Measurements from ENCODE around the gene KCNH6.

KCNH6 gene

DNA sequence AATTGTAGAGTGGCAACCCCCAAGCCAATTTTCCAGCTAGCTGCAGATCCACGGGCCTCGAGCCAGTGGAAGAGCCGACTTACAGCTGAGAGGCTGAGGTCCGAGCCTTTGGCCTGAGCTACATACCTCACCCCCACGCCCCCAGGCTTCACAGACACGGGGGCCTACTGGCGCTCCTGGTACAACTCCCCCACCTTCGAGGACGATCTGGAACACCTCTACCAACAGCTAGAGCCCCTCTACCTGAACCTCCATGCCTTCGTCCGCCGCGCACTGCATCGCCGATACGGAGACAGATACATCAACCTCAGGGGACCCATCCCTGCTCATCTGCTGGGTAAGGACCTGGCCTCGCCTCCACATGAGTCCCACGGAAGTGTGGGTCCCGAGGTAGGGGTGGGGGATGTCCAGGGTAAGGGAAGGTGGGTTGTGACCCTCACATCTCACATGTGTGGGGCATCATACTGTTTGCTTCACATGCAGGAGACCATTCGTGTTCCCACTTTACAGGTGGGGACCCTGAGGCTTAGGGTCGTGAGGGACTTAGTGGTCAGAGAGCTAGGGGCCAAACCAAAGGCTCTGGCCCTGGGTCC lies 42.9 kb upstream of the KCNH6 start:
- no peaks in the 10 kb centered on the region for H3K9me3 ChIP-seq (ENCODE audit: control insufficient read depth, insufficient read depth, low read length)
- H3K4me3 ChIP-seq (ENCODE audit: low read depth, low read length): no peak overlapping the region
- H3K4me1 ChIP-seq (ENCODE audit: control insufficient read depth, insufficient read depth, low read length): peaks cover 14% of the 10 kb centered on the region
- no peaks in the 10 kb centered on the region for H3K36me3 ChIP-seq (ENCODE audit: control insufficient read depth, insufficient read depth, low read length)
- H3K9ac ChIP-seq (ENCODE audit: low read depth, low read length): no peak overlapping the region
- peaks cover 12% of the 10 kb centered on the region for H3K27me3 ChIP-seq (ENCODE audit: control insufficient read depth, insufficient read depth, low read length)

DNA sequence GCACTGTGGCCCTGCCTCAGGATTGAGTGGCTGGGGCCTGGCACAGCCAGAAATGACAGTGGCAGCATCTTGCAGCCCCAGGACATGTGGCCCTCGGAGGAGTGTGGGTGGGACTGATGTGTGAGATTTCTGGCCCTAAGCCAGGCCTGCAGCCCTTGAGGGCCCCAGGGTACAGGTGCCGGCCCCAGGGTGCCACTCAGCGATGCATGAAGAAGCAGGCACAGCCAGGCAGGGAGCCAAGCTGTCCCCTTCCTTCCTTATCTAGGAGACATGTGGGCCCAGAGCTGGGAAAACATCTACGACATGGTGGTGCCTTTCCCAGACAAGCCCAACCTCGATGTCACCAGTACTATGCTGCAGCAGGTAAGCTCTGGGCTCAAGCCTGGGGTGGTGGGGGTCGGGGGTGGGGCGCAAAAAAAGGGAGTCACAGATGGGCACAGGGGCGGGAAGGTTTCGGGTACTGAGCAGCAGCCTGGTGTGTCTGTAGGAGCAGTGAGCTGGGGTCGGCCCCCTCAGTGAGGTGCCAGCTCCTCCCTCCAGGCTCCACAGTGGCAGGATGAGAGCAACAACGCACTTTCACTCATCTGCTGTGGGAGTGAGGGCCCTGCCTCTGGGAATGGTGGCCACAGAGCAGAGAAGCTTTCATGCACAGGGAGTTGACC lies 42.2 kb upstream of the KCNH6 start:
- Histone ChIP-seq H3K4me1 (ENCODE audit: control insufficient read depth, insufficient read depth, low read length) (peaks cover 8% of the 10 kb centered on the region), H3K9ac (ENCODE audit: low read depth, low read length) (no peak overlapping the region), H3K36me3 (ENCODE audit: control insufficient read depth, insufficient read depth, low read length) (no peaks in the 10 kb centered on the region), H3K4me3 (ENCODE audit: low read depth, low read length) (no peak overlapping the region), H3K27me3 (ENCODE audit: control insufficient read depth, insufficient read depth, low read length) (peaks cover 9% of the 10 kb centered on the region), H3K9me3 (ENCODE audit: control insufficient read depth, insufficient read depth, low read length) (no peaks in the 10 kb centered on the region)

DNA sequence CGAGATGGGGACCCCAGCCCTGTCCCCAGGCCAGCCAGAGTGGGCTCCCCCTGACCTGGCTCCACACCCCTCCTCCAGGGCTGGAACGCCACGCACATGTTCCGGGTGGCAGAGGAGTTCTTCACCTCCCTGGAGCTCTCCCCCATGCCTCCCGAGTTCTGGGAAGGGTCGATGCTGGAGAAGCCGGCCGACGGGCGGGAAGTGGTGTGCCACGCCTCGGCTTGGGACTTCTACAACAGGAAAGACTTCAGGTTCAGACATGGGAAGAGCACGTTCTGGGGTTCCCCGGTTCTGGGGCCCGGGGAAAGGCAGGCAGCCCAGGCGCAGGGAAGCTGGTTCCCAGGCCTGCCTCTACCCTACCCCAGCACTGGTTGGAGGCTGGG lies 41.7 kb upstream of the KCNH6 start:
- H3K36me3 ChIP-seq (ENCODE audit: control insufficient read depth, insufficient read depth, low read length): no peaks in the 10 kb centered on the region
- H3K9ac ChIP-seq (ENCODE audit: low read depth, low read length): no peak overlapping the region
- no peaks in the 10 kb centered on the region for H3K9me3 ChIP-seq (ENCODE audit: control insufficient read depth, insufficient read depth, low read length)
- H3K4me3 ChIP-seq (ENCODE audit: low read depth, low read length): no peak overlapping the region
- peaks cover 8% of the 10 kb centered on the region for H3K27me3 ChIP-seq (ENCODE audit: control insufficient read depth, insufficient read depth, low read length)
- peaks cover 6% of the 10 kb centered on the region for H3K4me1 ChIP-seq (ENCODE audit: control insufficient read depth, insufficient read depth, low read length)

DNA sequence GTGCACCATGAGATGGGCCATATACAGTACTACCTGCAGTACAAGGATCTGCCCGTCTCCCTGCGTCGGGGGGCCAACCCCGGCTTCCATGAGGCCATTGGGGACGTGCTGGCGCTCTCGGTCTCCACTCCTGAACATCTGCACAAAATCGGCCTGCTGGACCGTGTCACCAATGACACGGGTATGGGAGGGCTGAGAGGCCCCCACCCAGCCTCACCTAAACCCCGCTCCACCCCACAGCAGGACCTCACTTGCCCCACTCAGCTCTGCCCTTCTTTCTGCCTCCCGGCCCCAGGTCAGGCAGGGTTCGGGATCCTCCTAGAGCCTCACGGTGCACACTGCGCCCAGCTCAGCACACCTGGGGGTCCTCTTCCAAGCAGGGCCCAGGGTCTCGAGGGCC lies 40.6 kb upstream of the KCNH6 start:
- Histone ChIP-seq H3K9ac (ENCODE audit: low read depth, low read length) (no peak overlapping the region), H3K4me1 (ENCODE audit: control insufficient read depth, insufficient read depth, low read length) (peaks cover 6% of the 10 kb centered on the region), H3K4me3 (ENCODE audit: low read depth, low read length) (no peak overlapping the region)

DNA sequence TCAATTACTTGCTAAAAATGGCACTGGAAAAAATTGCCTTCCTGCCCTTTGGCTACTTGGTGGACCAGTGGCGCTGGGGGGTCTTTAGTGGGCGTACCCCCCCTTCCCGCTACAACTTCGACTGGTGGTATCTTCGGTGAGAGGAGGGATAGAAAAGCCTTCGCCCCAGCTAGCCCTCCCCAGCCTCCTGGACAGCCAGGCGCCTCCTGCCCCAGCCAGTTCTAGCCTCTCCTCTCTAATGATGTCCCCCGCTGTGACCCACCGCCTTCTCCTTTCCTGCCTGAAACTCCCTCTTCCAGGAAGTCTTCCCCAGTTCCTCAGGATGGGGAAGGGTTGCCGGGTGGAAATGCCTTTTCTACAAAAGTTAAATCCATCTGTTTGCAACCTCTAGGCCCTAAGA lies 40.1 kb upstream of the KCNH6 start:
- no peak overlapping the region for H3K4me3 ChIP-seq (ENCODE audit: low read depth, low read length)
- H3K9ac ChIP-seq (ENCODE audit: low read depth, low read length): no peak overlapping the region
- no peaks in the 10 kb centered on the region for H3K36me3 ChIP-seq (ENCODE audit: control insufficient read depth, insufficient read depth, low read length)
- no peaks in the 10 kb centered on the region for H3K9me3 ChIP-seq (ENCODE audit: control insufficient read depth, insufficient read depth, low read length)
- H3K4me1 ChIP-seq (ENCODE audit: control insufficient read depth, insufficient read depth, low read length): peaks cover 4% of the 10 kb centered on the region
- peaks cover 6% of the 10 kb centered on the region for H3K27me3 ChIP-seq (ENCODE audit: control insufficient read depth, insufficient read depth, low read length)

More for the DNA sequence above, 40.6 kb upstream of the KCNH6 start:
- Histone ChIP-seq H3K9me3 (ENCODE audit: control insufficient read depth, insufficient read depth, low read length) (no peaks in the 10 kb centered on the region), H3K36me3 (ENCODE audit: control insufficient read depth, insufficient read depth, low read length) (no peaks in the 10 kb centered on the region), H3K27me3 (ENCODE audit: control insufficient read depth, insufficient read depth, low read length) (peaks cover 8% of the 10 kb centered on the region)

DNA sequence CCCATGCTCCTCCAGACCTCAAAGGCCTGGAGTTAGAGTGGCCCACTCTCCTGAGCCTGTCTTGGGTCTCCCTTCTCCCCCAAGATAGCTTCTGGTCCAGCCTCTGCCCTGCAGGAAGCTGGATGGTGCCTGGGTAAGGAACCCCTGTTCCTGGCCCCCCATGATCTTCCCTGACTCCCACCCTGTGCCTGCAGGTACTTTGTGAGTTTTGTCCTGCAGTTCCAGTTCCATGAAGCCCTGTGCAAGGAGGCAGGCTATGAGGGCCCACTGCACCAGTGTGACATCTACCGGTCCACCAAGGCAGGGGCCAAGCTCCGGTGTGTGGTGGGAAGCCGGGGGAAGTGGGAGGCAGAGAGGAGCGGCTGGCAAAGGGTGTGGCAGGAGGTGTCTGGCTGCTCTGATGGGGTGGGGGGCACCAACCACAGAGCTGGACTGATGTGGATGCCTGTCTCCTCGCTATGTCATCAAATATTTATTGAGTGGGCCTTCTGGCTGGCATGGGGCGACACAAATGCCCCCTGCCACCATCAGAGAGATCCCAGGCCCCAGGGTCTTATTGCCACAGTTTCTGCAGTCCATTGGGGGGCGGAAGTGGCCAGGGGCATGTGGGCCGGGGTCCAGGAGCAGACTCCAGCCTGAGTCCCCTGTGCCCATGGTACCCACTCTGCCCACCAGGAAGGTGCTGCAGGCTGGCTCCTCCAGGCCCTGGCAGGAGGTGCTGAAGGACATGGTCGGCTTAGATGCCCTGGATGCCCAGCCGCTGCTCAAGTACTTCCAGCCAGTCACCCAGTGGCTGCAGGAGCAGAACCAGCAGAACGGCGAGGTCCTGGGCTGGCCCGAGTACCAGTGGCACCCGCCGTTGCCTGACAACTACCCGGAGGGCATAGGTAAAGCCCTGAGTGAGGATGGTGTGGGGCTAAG lies 39.2 kb upstream of the KCNH6 start:
- no peak overlapping the region for H3K9ac ChIP-seq (ENCODE audit: low read depth, low read length)
- no peak overlapping the region for H3K4me3 ChIP-seq (ENCODE audit: low read depth, low read length)
- H3K27me3 ChIP-seq (ENCODE audit: control insufficient read depth, insufficient read depth, low read length): no peaks in the 10 kb centered on the region
- H3K4me1 ChIP-seq (ENCODE audit: control insufficient read depth, insufficient read depth, low read length): no peaks in the 10 kb centered on the region
- no peaks in the 10 kb centered on the region for H3K9me3 ChIP-seq (ENCODE audit: control insufficient read depth, insufficient read depth, low read length)
- no peaks in the 10 kb centered on the region for H3K36me3 ChIP-seq (ENCODE audit: control insufficient read depth, insufficient read depth, low read length)

DNA sequence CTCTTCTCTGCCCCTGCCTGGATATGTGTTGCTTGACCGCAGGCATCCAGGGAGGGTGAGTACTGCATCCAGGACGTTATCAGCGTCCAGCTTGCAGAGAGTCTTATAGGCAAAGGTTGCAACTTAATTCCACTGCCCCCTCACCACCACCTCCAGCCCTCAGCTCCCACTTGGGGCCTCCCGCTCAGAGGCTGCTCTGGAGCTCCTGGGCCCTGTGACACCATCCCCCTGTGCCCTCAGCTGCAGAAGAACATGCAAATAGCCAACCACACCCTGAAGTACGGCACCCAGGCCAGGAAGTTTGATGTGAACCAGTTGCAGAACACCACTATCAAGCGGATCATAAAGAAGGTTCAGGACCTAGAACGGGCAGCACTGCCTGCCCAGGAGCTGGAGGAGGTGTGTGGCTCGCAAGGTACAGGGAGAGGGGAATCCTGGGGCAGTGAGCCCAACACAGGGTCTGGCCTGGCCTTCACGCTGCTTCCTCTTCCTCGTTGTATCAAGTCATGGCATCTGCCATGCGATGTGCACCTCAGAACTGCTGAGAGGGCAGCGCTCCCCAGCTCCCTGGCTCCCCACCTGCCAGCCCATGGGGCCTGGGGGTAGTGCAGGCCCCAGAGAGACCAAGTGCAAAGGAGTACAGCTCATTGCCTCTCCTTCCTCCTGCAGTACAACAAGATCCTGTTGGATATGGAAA lies 36.7 kb upstream of the KCNH6 start:
- H3K4me3 ChIP-seq (ENCODE audit: low read depth, low read length): no peak overlapping the region
- H3K27me3 ChIP-seq (ENCODE audit: control insufficient read depth, insufficient read depth, low read length): no peaks in the 10 kb centered on the region

DNA sequence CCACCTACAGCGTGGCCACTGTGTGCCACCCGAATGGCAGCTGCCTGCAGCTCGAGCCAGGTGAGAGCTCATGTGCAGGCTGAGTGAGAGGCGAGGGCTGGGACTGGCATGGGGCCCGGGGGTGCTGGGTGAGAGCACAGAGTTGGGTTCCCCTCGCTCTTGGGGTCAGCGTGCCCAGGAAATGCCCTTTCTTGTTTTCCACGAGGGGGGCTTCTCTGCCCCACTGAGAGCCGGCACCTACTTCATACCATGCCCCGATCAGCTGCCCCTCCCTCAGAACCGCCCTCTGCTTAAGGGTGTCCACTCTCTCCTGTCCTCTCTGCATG lies 36.2 kb upstream of the KCNH6 start:
- H3K27me3 ChIP-seq (ENCODE audit: control insufficient read depth, insufficient read depth, low read length): no peaks in the 10 kb centered on the region
- H3K36me3 ChIP-seq (ENCODE audit: control insufficient read depth, insufficient read depth, low read length): no peaks in the 10 kb centered on the region
- no peaks in the 10 kb centered on the region for H3K9me3 ChIP-seq (ENCODE audit: control insufficient read depth, insufficient read depth, low read length)
- no peaks in the 10 kb centered on the region for H3K4me1 ChIP-seq (ENCODE audit: control insufficient read depth, insufficient read depth, low read length)
- no peak overlapping the region for H3K4me3 ChIP-seq (ENCODE audit: low read depth, low read length)
- no peak overlapping the region for H3K9ac ChIP-seq (ENCODE audit: low read depth, low read length)

More for the DNA sequence above, 36.7 kb upstream of the KCNH6 start:
- Histone ChIP-seq H3K36me3 (ENCODE audit: control insufficient read depth, insufficient read depth, low read length) (no peaks in the 10 kb centered on the region), H3K9ac (ENCODE audit: low read depth, low read length) (no peak overlapping the region), H3K9me3 (ENCODE audit: control insufficient read depth, insufficient read depth, low read length) (no peaks in the 10 kb centered on the region), H3K4me1 (ENCODE audit: control insufficient read depth, insufficient read depth, low read length) (no peaks in the 10 kb centered on the region)

DNA sequence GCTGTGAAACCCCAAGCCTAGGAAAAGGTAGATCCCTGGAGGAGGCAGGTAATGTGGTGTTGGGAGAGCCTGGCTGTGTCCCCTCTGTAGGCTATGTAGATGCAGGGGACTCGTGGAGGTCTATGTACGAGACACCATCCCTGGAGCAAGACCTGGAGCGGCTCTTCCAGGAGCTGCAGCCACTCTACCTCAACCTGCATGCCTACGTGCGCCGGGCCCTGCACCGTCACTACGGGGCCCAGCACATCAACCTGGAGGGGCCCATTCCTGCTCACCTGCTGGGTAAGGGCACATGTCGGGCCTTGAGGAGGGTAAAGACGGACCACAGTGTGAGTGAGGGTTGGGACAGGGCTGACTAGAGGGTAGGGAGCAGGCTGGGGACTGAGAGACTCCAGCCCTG lies 34.3 kb upstream of the KCNH6 start:
- H3K9me3 ChIP-seq (ENCODE audit: control insufficient read depth, insufficient read depth, low read length): no peaks in the 10 kb centered on the region
- H3K36me3 ChIP-seq (ENCODE audit: control insufficient read depth, insufficient read depth, low read length): no peaks in the 10 kb centered on the region
- H3K4me3 ChIP-seq (ENCODE audit: low read depth, low read length): no peak overlapping the region
- H3K4me1 ChIP-seq (ENCODE audit: control insufficient read depth, insufficient read depth, low read length): no peaks in the 10 kb centered on the region
- H3K27me3 ChIP-seq (ENCODE audit: control insufficient read depth, insufficient read depth, low read length): no peaks in the 10 kb centered on the region
- H3K9ac ChIP-seq (ENCODE audit: low read depth, low read length): no peak overlapping the region

DNA sequence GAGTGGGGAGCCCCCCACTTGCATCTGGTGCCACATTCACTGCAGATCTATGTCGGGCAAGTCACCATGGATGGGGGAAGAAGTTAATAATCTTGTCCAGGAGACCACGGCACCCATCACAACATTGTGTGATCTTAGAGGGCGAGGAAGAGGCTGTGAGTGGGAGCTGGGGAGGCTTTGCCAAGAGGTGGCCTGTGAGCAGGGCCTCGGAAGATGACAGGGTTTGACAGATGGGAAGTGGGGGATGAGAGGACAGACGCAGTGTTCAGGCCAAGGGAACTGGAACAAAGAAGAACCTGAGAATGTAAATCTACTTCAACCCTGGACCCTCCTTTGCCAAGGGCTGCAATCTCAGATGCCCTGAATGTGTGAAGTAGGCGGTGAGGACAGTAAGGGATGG lies 33.9 kb upstream of the KCNH6 start:
- Histone ChIP-seq H3K4me1 (ENCODE audit: control insufficient read depth, insufficient read depth, low read length) (no peaks in the 10 kb centered on the region), H3K36me3 (ENCODE audit: control insufficient read depth, insufficient read depth, low read length) (no peaks in the 10 kb centered on the region), H3K9ac (ENCODE audit: low read depth, low read length) (no peak overlapping the region), H3K27me3 (ENCODE audit: control insufficient read depth, insufficient read depth, low read length) (no peaks in the 10 kb centered on the region), H3K4me3 (ENCODE audit: low read depth, low read length) (no peak overlapping the region), H3K9me3 (ENCODE audit: control insufficient read depth, insufficient read depth, low read length) (no peaks in the 10 kb centered on the region)

DNA sequence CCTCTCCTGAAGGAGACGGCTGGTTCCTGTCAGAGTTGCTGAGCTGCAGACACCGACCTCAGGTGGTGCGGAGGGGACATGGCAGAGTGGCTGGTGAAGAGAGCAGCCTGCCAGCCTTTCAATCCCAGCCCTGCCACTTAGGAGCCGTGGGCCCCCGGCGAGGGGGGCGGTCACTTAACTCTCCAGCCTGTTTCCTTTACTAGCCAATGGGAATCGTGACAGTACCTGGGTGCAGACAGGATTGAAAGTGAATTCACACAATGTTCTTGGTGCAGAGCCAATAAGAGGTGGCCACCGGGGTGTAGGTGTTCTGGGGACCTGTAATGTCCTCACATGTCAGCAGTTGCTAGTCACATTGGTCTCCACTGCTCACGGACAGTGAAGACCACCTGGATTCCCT lies 32.8 kb upstream of the KCNH6 start:
- Histone ChIP-seq H3K9me3 (ENCODE audit: control insufficient read depth, insufficient read depth, low read length) (no peaks in the 10 kb centered on the region), H3K27me3 (ENCODE audit: control insufficient read depth, insufficient read depth, low read length) (no peaks in the 10 kb centered on the region), H3K4me3 (ENCODE audit: low read depth, low read length) (no peak overlapping the region), H3K4me1 (ENCODE audit: control insufficient read depth, insufficient read depth, low read length) (no peaks in the 10 kb centered on the region), H3K9ac (ENCODE audit: low read depth, low read length) (no peak overlapping the region), H3K36me3 (ENCODE audit: control insufficient read depth, insufficient read depth, low read length) (no peaks in the 10 kb centered on the region)
